Measurements from ENCODE around the gene CYP46A1.

DNA sequence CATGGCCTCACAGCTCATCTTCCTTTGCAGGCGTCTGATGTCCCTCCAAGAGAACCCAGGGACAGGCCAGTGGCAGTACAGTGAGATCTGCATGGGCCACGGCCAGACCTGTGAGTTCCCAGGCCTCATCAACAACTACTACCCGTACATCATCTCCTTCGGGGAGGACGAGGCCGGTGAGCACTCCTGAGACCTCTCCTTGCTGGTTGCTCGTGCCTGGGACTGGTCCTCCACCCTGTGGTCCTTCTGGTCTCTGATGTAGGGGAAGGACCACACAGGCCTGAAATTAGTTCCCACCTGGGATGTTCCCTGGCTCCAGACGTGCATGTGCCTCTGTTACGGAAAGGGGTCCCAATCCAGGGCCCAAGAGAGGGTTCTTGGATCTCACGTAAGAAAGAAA, 21.3 kb upstream of the CYP46A1 start:
- TF ChIP-seq POLR2AphosphoS5 (IDR thresholded peaks at IDR 0.05; ENCODE audit: low read depth, low read length), result no peak
- TF ChIP-seq TAF1 (IDR thresholded peaks at IDR 0.05; ENCODE audit: borderline replicate concordance, insufficient read depth, low read length), result no peak
- no peak for TF ChIP-seq SIN3A (IDR thresholded peaks at IDR 0.05; ENCODE audit: borderline replicate concordance, insufficient read depth, low read length)
- no peak for TF ChIP-seq FOXP2 (optimal IDR thresholded peaks at IDR 0.05; ENCODE audit: borderline replicate concordance, extremely low read depth, extremely low read length, insufficient read depth)
